Stimulated activated CD8-positive, alpha-beta memory T cell treated with anti-CD3 and anti-CD28 coated beads, Interleukin-15, amount 100 ng/mL, for 1 hour (primary cell): ENCODE measurements around the gene HEXD.

ENCODE experiments used
- DNase-seq: peaks from one replicate; pipeline ENCODE4 v3.0.0-alpha.2; 2020; ENCODE audit warnings: low read depth

The HEXD gene

GRCh38 chr17:82491196-82491530 lies 73.0 kb downstream of the HEXD start:
- DNase-seq, result no peak

GRCh38 chr17:82491533-82491932 lies 73.4 kb downstream of the HEXD start:
- no peak for DNase-seq
